Stomach smooth muscle (tissue), 2 donors: ENCODE results near the gene PICK1.
"Not testable (repeated sequence)": the region's sequence is repeated elsewhere in the genome, so short reads cannot be mapped to it uniquely, and the experiment has no call there.

Experiments
- H3K27ac ChIP-seq: one replicate; pipeline ENCODE4 v1.7.0; 2013; ENCODE audit warnings: mild to moderate bottlenecking, low read length, inconsistent platforms
- H3K27me3 ChIP-seq, 2 donors: one replicate each; pipeline ENCODE4 v1.7.0; 2013; ENCODE audit warnings: low read length in 2 of 2; ENCODE audit not compliant: insufficient read depth in 2 of 2, control insufficient read depth in 1 of 2
- H3K36me3 ChIP-seq, 2 donors: one replicate each; pipeline ENCODE4 v1.7.0; 2013; ENCODE audit warnings: low read length in 2 of 2; ENCODE audit not compliant: control insufficient read depth in 2 of 2, insufficient read depth in 2 of 2
- H3K4me1 ChIP-seq: one replicate; pipeline ENCODE4 v1.7.0; 2013; ENCODE audit warnings: low read length; ENCODE audit not compliant: control insufficient read depth, insufficient read depth
- H3K4me3 ChIP-seq, 2 donors: one replicate each; pipeline ENCODE4 v1.7.0; 2013; ENCODE audit warnings: low read length in 2 of 2
- H3K9ac ChIP-seq, 2 donors: one replicate each; pipeline ENCODE4 v1.7.0; 2013; ENCODE audit warnings: low read length in 2 of 2, mild to moderate bottlenecking in 1 of 2
- H3K9me3 ChIP-seq, 2 donors: one replicate each; pipeline ENCODE4 v1.7.0; 2013; ENCODE audit warnings: low read length in 2 of 2; ENCODE audit not compliant: control insufficient read depth in 2 of 2
- donor health status: healthy.
- donor health status: Pancreatic carcinoma.

PICK1 gene

DNA sequence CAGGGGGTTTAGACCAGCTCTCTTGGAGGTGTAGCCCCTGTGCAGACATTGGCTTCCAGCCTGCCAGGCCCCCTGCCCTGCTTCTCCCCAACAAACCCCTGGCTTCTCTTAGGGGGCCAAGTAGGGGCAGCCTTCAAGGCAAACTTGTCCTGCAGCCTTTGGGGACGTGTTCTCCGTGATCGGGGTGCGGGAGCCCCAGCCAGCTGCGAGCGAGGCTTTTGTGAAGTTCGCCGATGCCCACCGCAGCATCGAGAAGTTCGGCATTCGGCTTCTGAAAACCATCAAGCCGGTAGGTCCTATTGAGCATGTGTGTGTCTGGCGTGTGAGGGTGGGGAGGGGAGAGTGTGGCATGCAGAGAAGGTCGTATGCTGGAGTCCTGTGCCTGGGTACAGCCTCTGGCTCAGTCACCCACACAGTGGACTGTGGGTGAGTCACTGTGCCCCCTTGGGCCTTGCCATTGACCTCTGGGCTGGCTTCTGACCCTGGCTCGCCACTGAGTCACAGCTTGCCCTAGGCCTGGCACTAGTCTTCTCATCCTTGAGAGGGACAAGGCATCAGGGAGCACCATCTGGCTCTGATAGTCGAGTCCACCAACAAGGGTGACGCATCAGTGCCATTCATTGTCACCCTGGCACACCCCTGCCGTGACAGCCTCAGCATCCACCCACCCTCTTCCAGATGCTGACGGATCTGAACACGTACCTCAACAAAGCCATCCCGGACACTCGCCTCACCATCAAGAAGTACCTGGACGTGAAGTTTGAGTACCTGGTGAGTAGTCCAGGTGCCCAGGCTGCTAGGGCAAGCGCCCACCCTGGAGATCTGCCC lies 15.3 kb downstream of the PICK1 start:
- Histone ChIP-seq H3K27me3 (no peaks in the 10 kb centered on the region), H3K36me3 (peaks cover 0 to 11% of the 10 kb centered on the region in 2 donors), H3K4me3 (no peak overlapping the region), H3K9ac (no peak overlapping the region), H3K4me1 (peaks cover 30% of the 10 kb centered on the region), H3K9me3 (no peaks in the 10 kb centered on the region), H3K27ac (no peak overlapping the region)

DNA sequence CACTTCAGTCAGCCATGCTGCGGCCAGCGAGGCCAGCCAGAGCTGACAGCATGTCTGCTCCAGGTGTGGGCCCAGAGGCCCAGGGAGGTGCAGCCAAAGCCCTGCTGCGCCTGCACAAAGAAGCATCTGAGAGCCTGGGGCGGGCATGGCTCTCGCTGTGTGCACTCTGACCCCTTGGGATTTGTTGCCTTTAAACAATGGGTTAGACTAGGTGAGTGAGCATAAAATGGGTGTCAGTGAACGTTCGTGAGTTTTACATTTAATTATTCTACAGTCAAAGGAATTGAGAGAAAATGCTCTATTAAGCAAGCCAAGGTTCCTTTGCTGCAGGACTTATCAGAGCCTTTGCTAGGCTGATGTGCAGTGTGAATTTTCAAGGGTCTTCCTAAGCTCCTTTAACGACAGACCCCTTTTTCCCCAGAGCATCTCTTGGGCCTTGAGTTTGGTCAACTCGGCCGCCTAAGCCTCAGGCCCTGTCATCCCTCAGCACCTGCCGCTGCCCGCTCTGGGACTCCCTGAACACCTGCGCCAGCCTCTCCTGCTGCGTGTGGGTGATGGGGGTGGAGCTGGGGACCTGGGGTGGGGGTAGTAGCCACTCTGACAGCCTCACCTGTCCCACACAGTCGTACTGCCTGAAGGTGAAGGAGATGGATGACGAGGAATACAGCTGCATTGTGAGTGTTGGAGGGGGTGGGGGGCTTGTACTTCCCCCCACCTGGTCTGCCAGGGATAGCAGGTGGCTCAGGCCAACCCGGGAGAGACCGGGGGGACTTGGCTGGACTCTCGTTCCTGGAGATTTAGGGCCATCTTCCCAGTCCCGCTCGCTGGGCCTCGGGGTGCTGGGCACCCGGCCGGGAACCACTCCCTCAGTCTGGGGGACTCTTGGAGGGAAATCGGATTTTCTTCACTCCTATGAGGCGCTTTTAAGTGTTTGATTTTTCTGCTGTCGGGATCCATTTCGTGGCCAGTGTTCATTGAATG lies 16.2 kb downstream of the PICK1 start:
- H3K36me3 ChIP-seq, result peaks cover 0 to 11% of the 10 kb centered on the region in 2 donors
- no peaks in the 10 kb centered on the region for H3K9me3 ChIP-seq
- H3K4me3 ChIP-seq, result no peak overlapping the region
- peaks cover 21% of the 10 kb centered on the region for H3K4me1 ChIP-seq
- no peak overlapping the region for H3K27ac ChIP-seq
- H3K9ac ChIP-seq, result no peak overlapping the region
- H3K27me3 ChIP-seq, result no peaks in the 10 kb centered on the region

GRCh38 chr22:38074181-38075104 lies 17.2 kb downstream of the PICK1 start:
- no peak overlapping the region for H3K27ac ChIP-seq

GRCh38 chr22:38075105-38075825 lies 18.1 kb downstream of the PICK1 start:
- Histone ChIP-seq H3K4me3 (no peak overlapping the region), H3K9ac (no peak overlapping the region), H3K4me1 (peaks cover 7% of the 10 kb centered on the region), H3K27ac (no peak overlapping the region), H3K9me3 (no peaks in the 10 kb centered on the region), H3K27me3 (peaks cover 0 to 2% of the 10 kb centered on the region in 2 donors), H3K36me3 (peaks cover 0 to 11% of the 10 kb centered on the region in 2 donors)

More at GRCh38 chr22:38074181-38075104, 17.2 kb downstream of the PICK1 start:
- peaks cover 13% of the 10 kb centered on the region for H3K4me1 ChIP-seq
- H3K4me3 ChIP-seq, result no peak overlapping the region
- peaks cover 0 to 11% of the 10 kb centered on the region in 2 donors for H3K36me3 ChIP-seq
- no peaks in the 10 kb centered on the region for H3K27me3 ChIP-seq
- H3K9me3 ChIP-seq, result no peaks in the 10 kb centered on the region
- H3K9ac ChIP-seq, result no peak overlapping the region

DNA sequence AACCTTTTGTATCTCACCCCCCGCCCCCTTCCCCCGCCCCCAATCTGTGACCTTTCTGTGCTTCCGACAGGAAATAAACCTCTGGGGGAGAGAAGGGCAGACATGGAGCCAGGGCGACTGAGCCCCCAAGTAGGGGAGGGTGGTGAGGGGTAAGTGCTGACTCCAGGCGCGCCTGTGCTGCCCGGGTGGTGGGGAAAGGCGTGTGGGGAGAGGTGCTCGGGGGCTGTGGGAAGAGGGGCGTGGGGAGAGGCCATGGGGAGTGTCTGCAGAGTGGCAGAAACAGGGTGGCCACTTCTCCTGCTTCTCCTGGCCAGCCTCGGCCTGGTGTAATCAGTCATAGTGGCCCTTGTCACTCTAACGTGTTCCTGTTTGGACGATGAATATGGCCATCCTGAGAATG lies 18.8 kb downstream of the PICK1 start:
- H3K36me3 ChIP-seq, result peaks cover 0 to 11% of the 10 kb centered on the region in 2 donors
- H3K9ac ChIP-seq, result no peak overlapping the region
- H3K4me3 ChIP-seq, result no peak overlapping the region
- H3K4me1 ChIP-seq, result peaks cover 6% of the 10 kb centered on the region
- no peak overlapping the region for H3K27ac ChIP-seq
- peaks cover 0 to 9% of the 10 kb centered on the region in 2 donors for H3K27me3 ChIP-seq
- no peaks in the 10 kb centered on the region for H3K9me3 ChIP-seq

DNA sequence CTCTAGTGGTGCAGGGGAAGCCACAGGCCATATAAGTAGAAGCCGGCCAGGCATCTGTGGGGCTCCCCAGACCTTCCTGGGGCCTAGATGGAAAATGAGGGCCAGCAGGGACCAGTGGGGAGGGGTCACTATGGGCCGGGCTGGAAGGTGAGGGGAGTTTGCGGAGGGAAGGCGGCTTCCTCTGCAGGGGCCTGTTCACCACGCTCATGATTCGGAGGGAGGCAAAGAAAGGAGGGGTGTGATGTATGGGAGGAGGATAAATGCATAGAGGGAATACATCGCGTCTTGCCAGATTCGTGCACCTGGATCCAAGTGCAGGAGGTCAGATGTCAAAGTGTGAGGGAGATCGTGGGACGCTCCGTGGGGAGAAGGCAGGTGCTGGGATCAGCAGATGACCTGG lies 19.9 kb downstream of the PICK1 start:
- H3K27ac ChIP-seq, result no peak overlapping the region
- no peak overlapping the region for H3K9ac ChIP-seq
- H3K27me3 ChIP-seq, result peaks cover 7 to 17% of the 10 kb centered on the region in 2 donors
- peaks cover 17% of the 10 kb centered on the region for H3K4me1 ChIP-seq
- no peak overlapping the region for H3K4me3 ChIP-seq
- H3K36me3 ChIP-seq, result peaks cover 0 to 11% of the 10 kb centered on the region in 2 donors
- no peaks in the 10 kb centered on the region for H3K9me3 ChIP-seq

- Histone ChIP-seq H3K4me3 (no peak overlapping the region), H3K9me3 (no peaks in the 10 kb centered on the region), H3K36me3 (peaks cover 0 to 6% of the 10 kb centered on the region in 2 donors), H3K9ac (no peak overlapping the region), H3K27ac (no peak overlapping the region), H3K27me3 (peaks cover 8 to 22% of the 10 kb centered on the region in 2 donors), H3K4me1 (peaks cover 19% of the 10 kb centered on the region)
Observed at GRCh38 chr22:38077595-38077994, 20.4 kb downstream of the PICK1 start.

DNA sequence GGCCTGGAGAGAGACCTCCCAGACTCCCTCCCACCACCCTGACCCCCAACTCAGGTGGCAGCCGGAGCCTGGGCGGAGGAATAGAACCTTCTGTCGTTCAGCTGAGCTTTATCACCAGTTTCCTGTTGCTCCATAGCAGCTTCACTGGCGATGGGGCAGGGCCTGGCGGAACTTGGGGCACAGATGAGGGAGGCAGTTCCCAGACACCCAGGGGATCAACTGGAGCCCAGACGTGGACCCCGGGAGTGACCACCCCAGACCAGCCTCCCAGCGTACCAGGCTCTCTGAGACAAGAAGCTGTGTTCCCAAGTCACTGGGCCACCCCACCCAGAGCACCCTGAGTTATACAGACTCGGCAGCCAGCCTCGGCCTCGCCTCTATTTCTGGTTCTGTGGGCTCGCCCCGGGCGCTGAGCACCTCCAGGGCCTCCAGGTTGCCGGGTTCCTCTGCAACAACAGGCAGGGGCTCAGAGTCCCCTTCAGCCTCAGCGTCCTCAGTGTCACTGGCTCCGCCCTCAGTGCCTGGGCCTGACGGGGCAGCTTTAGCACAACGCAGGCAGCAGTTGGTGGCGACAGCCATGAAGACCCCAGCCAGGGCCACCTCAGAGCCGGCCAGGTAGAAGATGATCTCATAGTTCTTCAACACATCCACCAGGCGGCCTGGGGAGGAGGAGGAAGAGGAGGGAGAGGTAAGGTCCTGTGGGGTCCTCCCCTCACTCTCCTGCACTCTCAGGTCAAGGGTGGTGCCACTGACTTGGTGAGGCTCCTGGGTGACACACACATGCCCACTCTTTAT lies 21.0 kb downstream of the PICK1 start:
- Histone ChIP-seq H3K4me1 (peaks cover 21% of the 10 kb centered on the region), H3K27me3 (peaks cover 12 to 28% of the 10 kb centered on the region in 2 donors), H3K36me3 (peaks cover 0 to 2% of the 10 kb centered on the region in 2 donors), H3K27ac (no peak overlapping the region), H3K4me3 (no peak overlapping the region), H3K9ac (no peak overlapping the region), H3K9me3 (no peaks in the 10 kb centered on the region)

GRCh38 chr22:38079208-38079607 lies 22.0 kb downstream of the PICK1 start:
- H3K4me3 ChIP-seq, H3K36me3 ChIP-seq, H3K9ac ChIP-seq, H3K27ac ChIP-seq, H3K9me3 ChIP-seq: not testable (repeated sequence)
- Histone ChIP-seq H3K4me1 (peaks cover 21% of the 10 kb centered on the region), H3K27me3 (peaks cover 12 to 33% of the 10 kb centered on the region in 2 donors)
